ENCODE data around the gene MOB3A. TPM values are rescaled to one million over a fixed set of nuclear protein-coding genes. Genes with fewer than 3 reads are reported as not detected.

The MOB3A gene
- total RNA-seq, 1 donor: 34.0 TPM

DNA sequence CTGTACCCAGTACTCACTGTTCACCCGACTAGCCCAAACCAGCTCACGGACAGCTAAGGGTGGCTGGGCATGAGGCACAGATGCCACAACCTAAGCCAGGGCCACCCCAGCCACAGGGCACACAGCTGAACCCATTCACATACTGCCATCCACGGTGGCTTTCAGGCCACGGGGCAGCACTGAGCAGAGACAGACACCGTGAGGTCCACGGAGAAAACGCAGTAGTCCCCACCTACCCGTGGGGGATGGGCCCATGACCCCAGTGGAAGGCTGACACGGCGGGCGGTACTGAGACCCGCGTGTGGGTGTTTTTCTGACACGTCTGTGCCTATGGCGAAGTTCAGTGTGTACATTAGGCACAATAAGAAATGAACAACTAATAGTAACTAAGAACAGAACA is 26.1 kb upstream of the MOB3A start:
- peaks cover 85% of the 10 kb centered on the region for H3K36me3 ChIP-seq (ENCODE audit: insufficient read depth, low read length)
- H3K4me3 ChIP-seq (ENCODE audit: insufficient read depth, low read length): no peak overlapping the region
- H3K27ac ChIP-seq (ENCODE audit: low read depth, low read length): no peak overlapping the region
- no peak for DNase-seq (ENCODE audit: insufficient read length, low spot score, missing footprints)
- peaks cover 34% of the 10 kb centered on the region for H3K79me2 ChIP-seq (ENCODE audit: insufficient read depth, low read length)
- H3K27me3 ChIP-seq (ENCODE audit: insufficient read depth, low read length): no peaks in the 10 kb centered on the region
- no peak overlapping the region for H3K4me2 ChIP-seq (ENCODE audit: insufficient read depth, low read length)
- no peak overlapping the region for H2AFZ ChIP-seq (ENCODE audit: low read length)
- H4K20me1 ChIP-seq (ENCODE audit: insufficient read depth, low read length): peaks cover 41% of the 10 kb centered on the region
- H3K4me1 ChIP-seq (ENCODE audit: insufficient read depth, low read length): no peaks in the 10 kb centered on the region
- H3K9me3 ChIP-seq (ENCODE audit: low read depth, low read length): no peaks in the 10 kb centered on the region
- TF ChIP-seq, protein P1, sequence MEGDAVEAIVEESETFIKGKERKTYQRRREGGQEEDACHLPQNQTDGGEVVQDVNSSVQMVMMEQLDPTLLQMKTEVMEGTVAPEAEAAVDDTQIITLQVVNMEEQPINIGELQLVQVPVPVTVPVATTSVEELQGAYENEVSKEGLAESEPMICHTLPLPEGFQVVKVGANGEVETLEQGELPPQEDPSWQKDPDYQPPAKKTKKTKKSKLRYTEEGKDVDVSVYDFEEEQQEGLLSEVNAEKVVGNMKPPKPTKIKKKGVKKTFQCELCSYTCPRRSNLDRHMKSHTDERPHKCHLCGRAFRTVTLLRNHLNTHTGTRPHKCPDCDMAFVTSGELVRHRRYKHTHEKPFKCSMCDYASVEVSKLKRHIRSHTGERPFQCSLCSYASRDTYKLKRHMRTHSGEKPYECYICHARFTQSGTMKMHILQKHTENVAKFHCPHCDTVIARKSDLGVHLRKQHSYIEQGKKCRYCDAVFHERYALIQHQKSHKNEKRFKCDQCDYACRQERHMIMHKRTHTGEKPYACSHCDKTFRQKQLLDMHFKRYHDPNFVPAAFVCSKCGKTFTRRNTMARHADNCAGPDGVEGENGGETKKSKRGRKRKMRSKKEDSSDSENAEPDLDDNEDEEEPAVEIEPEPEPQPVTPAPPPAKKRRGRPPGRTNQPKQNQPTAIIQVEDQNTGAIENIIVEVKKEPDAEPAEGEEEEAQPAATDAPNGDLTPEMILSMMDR (IDR thresholded peaks at IDR 0.05; ENCODE audit: extremely low read depth, low read depth, low read length): no peak

DNA sequence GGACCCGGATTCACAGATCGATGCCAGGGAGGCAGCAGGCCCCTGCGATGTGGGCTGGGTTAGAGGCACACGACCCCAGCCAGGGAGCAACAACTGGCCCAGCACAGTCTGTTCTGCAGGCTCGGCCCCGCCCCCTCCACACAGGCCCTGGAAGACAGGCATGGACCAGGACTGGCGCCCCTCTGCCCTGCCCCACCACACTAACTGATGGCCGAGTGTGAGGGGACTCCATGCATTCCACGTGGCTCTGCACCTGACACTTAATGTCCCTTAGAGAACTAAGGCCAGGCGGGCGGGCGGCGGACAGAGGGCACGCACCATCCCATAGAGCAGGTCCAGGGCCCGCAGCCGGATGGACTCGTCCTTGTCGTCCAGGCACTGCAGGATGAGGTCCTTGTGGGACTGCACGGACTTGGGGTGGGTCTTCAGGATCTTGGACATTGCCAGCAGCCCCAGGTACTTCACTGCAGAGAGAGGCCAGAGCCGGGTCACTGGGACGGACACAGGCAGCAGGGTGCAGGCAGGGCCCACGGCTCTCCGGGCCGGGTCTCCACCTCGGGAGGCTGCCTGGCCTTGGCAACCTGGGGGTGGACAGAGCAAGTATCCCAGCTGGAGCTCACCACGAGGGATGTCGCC is 25.4 kb upstream of the MOB3A start:
- TF ChIP-seq, protein P1 (IDR thresholded peaks at IDR 0.05; ENCODE audit: extremely low read depth, low read depth, low read length): no peak
- Histone ChIP-seq H4K20me1 (ENCODE audit: insufficient read depth, low read length) (peaks cover 39% of the 10 kb centered on the region), H3K4me3 (ENCODE audit: insufficient read depth, low read length) (no peak overlapping the region), H3K4me1 (ENCODE audit: insufficient read depth, low read length) (no peaks in the 10 kb centered on the region), H3K79me2 (ENCODE audit: insufficient read depth, low read length) (peaks cover 30% of the 10 kb centered on the region), H3K27ac (ENCODE audit: low read depth, low read length) (no peak overlapping the region), H3K27me3 (ENCODE audit: insufficient read depth, low read length) (no peaks in the 10 kb centered on the region), H3K9me3 (ENCODE audit: low read depth, low read length) (no peaks in the 10 kb centered on the region), H2AFZ (ENCODE audit: low read length) (no peak overlapping the region), H3K4me2 (ENCODE audit: insufficient read depth, low read length) (no peak overlapping the region), H3K36me3 (ENCODE audit: insufficient read depth, low read length) (peaks cover 85% of the 10 kb centered on the region)
- no peak for DNase-seq (ENCODE audit: insufficient read length, low spot score, missing footprints)

DNA sequence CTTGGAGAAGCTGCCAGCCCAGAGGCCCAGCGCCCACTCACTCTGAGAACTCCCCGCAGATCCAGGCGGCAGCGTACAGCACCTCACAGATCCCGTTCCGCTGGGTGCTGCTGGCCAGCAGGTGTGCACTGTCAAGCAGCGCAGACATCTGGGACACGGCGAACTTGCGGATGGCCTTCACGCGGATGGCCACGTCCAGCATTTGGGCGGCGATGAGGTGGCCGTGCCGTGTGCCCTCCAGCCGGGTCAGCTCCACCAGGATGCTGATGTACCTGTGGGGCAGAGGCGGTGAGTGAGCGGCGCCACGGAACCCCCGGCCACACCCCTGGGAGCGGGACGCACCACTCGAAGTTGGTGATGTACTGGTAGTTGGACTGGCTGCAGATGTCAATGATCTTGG is 24.7 kb upstream of the MOB3A start:
- no peak overlapping the region for H3K27ac ChIP-seq (ENCODE audit: low read depth, low read length)
- no peak for DNase-seq (ENCODE audit: insufficient read length, low spot score, missing footprints)
- H3K79me2 ChIP-seq (ENCODE audit: insufficient read depth, low read length): peaks cover 26% of the 10 kb centered on the region
- H3K9me3 ChIP-seq (ENCODE audit: low read depth, low read length): no peaks in the 10 kb centered on the region
- no peak overlapping the region for H3K4me2 ChIP-seq (ENCODE audit: insufficient read depth, low read length)
- TF ChIP-seq, protein P1 (IDR thresholded peaks at IDR 0.05; ENCODE audit: extremely low read depth, low read depth, low read length): no peak
- no peaks in the 10 kb centered on the region for H3K4me1 ChIP-seq (ENCODE audit: insufficient read depth, low read length)
- no peak overlapping the region for H3K4me3 ChIP-seq (ENCODE audit: insufficient read depth, low read length)
- H3K27me3 ChIP-seq (ENCODE audit: insufficient read depth, low read length): no peaks in the 10 kb centered on the region
- no peak overlapping the region for H2AFZ ChIP-seq (ENCODE audit: low read length)
- H4K20me1 ChIP-seq (ENCODE audit: insufficient read depth, low read length): peaks cover 37% of the 10 kb centered on the region
- H3K36me3 ChIP-seq (ENCODE audit: insufficient read depth, low read length): peaks cover 86% of the 10 kb centered on the region

DNA sequence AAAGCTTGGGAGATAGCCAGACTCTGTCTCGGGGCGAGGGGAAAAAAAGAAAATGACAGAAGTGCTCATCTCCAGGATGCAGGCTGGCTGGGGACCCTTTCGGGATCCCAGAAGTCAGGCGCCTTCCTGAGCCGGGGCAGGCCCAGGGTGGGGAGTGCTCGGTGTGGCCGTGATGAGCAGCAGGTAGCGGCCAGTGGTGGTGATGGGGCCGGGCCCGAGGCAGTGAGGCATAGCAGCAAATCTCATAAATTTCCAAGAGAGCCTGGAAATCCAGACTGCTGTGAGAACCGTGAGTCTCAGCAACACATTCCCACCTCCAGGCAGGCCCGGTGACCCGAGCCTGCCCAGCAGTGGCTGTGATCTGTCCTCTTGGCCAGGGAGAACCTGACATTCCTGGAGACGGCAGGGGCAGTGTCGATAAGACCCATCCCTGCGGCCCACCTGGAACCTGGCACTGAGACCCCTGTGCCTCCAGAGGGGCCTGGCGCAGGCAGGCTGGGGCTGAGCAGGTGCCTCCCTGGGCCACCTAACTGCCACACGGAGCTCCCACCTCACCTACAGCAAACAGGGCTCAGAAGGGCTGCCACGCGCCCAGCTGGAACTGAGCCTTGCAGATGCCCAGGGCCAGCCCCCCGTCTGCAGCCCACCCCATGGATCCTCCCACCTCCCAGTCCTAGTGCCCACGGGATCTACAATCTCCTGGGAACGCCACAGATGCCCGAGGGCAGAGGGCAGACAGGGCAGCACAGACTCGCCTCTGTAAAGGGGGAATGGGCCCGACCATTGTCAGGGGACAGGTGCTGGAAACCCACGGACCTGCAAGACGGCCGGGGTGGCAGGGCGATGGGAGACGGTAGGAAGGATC is 24.0 kb upstream of the MOB3A start:
- Histone ChIP-seq H2AFZ (ENCODE audit: low read length) (no peak overlapping the region), H3K27ac (ENCODE audit: low read depth, low read length) (no peak overlapping the region)
- TF ChIP-seq, protein P1 (IDR thresholded peaks at IDR 0.05; ENCODE audit: extremely low read depth, low read depth, low read length): no peak

More for the DNA sequence above, 24.0 kb upstream of the MOB3A start:
- H3K4me2 ChIP-seq (ENCODE audit: insufficient read depth, low read length): no peak overlapping the region
- H3K27me3 ChIP-seq (ENCODE audit: insufficient read depth, low read length): no peaks in the 10 kb centered on the region
- no peaks in the 10 kb centered on the region for H3K9me3 ChIP-seq (ENCODE audit: low read depth, low read length)
- peaks cover 29% of the 10 kb centered on the region for H3K79me2 ChIP-seq (ENCODE audit: insufficient read depth, low read length)
- peaks cover 87% of the 10 kb centered on the region for H3K36me3 ChIP-seq (ENCODE audit: insufficient read depth, low read length)
- no peaks in the 10 kb centered on the region for H3K4me1 ChIP-seq (ENCODE audit: insufficient read depth, low read length)
- DNase-seq (ENCODE audit: insufficient read length, low spot score, missing footprints): no peak
- no peak overlapping the region for H3K4me3 ChIP-seq (ENCODE audit: insufficient read depth, low read length)
- H4K20me1 ChIP-seq (ENCODE audit: insufficient read depth, low read length): peaks cover 37% of the 10 kb centered on the region
